Measurements from ENCODE around the gene DIRAS1. TPM values are rescaled to one million over a fixed set of nuclear protein-coding genes. Genes with fewer than 3 reads are reported as not detected.

Gene DIRAS1
- total and polyA plus RNA-seq, 2 of the 8 experiments (the other 6 are each of a cell fraction or from before 2014, with no cell fraction given): 20.2 to 22.3 TPM

- no peak overlapping the region for H3K14ac ChIP-seq (ENCODE audit: insufficient read length)
- no peaks in the 10 kb centered on the region for H3K79me2 ChIP-seq (ENCODE audit: control insufficient read depth in 1 of 2, insufficient read depth in 2 of 2, low read length in 2 of 2)
- no peak overlapping the region for H3K4me2 ChIP-seq (ENCODE audit: insufficient read depth in 1 of 2, low read depth in 2 of 2, low read length in 2 of 2)
- no peak overlapping the region for H2AFZ ChIP-seq (ENCODE audit: low read length)
- no peak overlapping the region for H3K9ac ChIP-seq (replicated peaks in 1 of 4; ENCODE audit: extremely low read depth in 1 of 4, low read depth in 3 of 4, low read length in 3 of 4)
- no peak overlapping the region for H2AK5ac ChIP-seq (ENCODE audit: low read depth, low read length)
- H2BK12ac ChIP-seq (ENCODE audit: low read depth, low read length): no peak overlapping the region
- peaks cover 22 to 76% (median 44%) of the 10 kb centered on the region in 4 experiments; a peak in 7 of 8 replicates for H3K36me3 ChIP-seq (ENCODE audit: control insufficient read depth in 2 of 4, insufficient read depth in 4 of 4, low read length in 3 of 4)
- H4K91ac ChIP-seq (replicated peaks; ENCODE audit: insufficient read length, low read length): no peak overlapping the region
- no peaks in the 10 kb centered on the region for H3K27me3 ChIP-seq (replicated peaks in 1 of 4; ENCODE audit: control insufficient read depth in 3 of 4, extremely low read depth in 1 of 4, insufficient read depth in 3 of 4, low read length in 3 of 4)
- H2BK5ac ChIP-seq (ENCODE audit: low read depth, low read length): no peak overlapping the region
- H3K9me3 ChIP-seq (ENCODE audit: insufficient read depth in 2 of 2, low read depth in 1 of 2, low read length in 1 of 2): no peaks in the 10 kb centered on the region
- no peaks in the 10 kb centered on the region for H3K4me1 ChIP-seq (replicated peaks in 1 of 4; ENCODE audit: control insufficient read depth in 3 of 4, insufficient read depth in 4 of 4, low read length in 3 of 4)
- no peak overlapping the region for H3K4me3 ChIP-seq (ENCODE audit: extremely low read depth in 1 of 4, insufficient read depth in 2 of 4, low read depth in 3 of 4, low read length in 4 of 4)
- POLR2A ChIA-PET (ENCODE audit: partially characterized antibody): interaction anchor here (1.0 kb wide), 1 partner anchor 36 kb away, joined by 3 read pairs; no protein-coding TSS in a partner anchor
- FAIRE-seq (no peak), DNase-seq (ENCODE audit: low read depth in 1 of 2, low spot score in 2 of 2) (no peak)
- H3K79me1 ChIP-seq (ENCODE audit: low read depth, low read length): no peaks in the 10 kb centered on the region
- WGBS, 2 experiments (ENCODE audit: extremely low coverage in 1 of 2, insufficient coverage in 1 of 2, insufficient read length in 1 of 2, insufficient replicate concordance in 2 of 2, low coverage in 1 of 2, low lambda C conversion rate in 2 of 2, missing lambda C conversion rate in 1 of 2): 96% methylated on average over 16 of the region's 17 CpGs; no CpG with 5 or more reads in 1 of the 2 experiments
- no peak overlapping the region for H3K18ac ChIP-seq (ENCODE audit: extremely low read depth, low read length)
- no peaks in the 10 kb centered on the region for H3K23me2 ChIP-seq (ENCODE audit: low read depth, low read length)
- H3K27ac ChIP-seq (ENCODE audit: low read depth, low read length): no peak overlapping the region
- no peak overlapping the region for H2BK15ac ChIP-seq (ENCODE audit: low read length)
- CTCF ChIA-PET (ENCODE audit: partially characterized antibody): interaction anchor here (1.6 to 3.0 kb wide), 2 partner anchors 9 to 110 kb away, joined by 8 to 11 read pairs; no protein-coding TSS in a partner anchor
- H4K5ac ChIP-seq (ENCODE audit: insufficient read length, low read depth, low read length): no peak overlapping the region
- no peak overlapping the region for H3K23ac ChIP-seq (ENCODE audit: insufficient read length)
- H3K4ac ChIP-seq (replicated peaks; ENCODE audit: insufficient read length, low read depth, low read length): no peak overlapping the region
- no peak overlapping the region for H3K56ac ChIP-seq (replicated peaks; ENCODE audit: insufficient read length, low read depth, low read length)
- H2BK120ac ChIP-seq (replicated peaks; ENCODE audit: low read depth, low read length): no peak overlapping the region
- H4K20me1 ChIP-seq (replicated peaks in 1 of 2; ENCODE audit: control insufficient read depth in 1 of 2, insufficient read depth in 2 of 2, low read length in 2 of 2): peaks cover 4 to 11% of the 10 kb centered on the region in 2 experiments
- H2BK20ac ChIP-seq (ENCODE audit: low read length): no peak overlapping the region
- H4K8ac ChIP-seq (ENCODE audit: extremely low read depth, insufficient read depth, low read length): no peak overlapping the region
- no peak for TF ChIP-seq POLR2A (IDR thresholded peaks at IDR 0.05; ENCODE audit: control extremely low read depth in 1 of 2, low read depth in 2 of 2, low read length in 2 of 2)
- no peak for TF ChIP-seq BCL11A (IDR thresholded peaks at IDR 0.05; ENCODE audit: low read depth in 2 of 2, low read length in 2 of 2)
- TF ChIP-seq CBX5 (IDR thresholded peaks at IDR 0.05; ENCODE audit: low read depth, low read length): no peak
- no peak for TF ChIP-seq KDM4A (IDR thresholded peaks at IDR 0.05; ENCODE audit: low read depth, low read length, severe bottlenecking)
- TF ChIP-seq RAD21 (IDR thresholded peaks at IDR 0.05 in 1 of 2, conservative IDR thresholded peaks at IDR 0.05 in 1 of 2; ENCODE audit: low read depth in 2 of 2, low read length in 2 of 2): no peak
- TF ChIP-seq CEBPB (IDR thresholded peaks at IDR 0.05; ENCODE audit: low read depth, low read length): no peak
- TF ChIP-seq NANOG (IDR thresholded peaks at IDR 0.05; ENCODE audit: insufficient read depth, low read depth, low read length, poor library complexity, severe bottlenecking): no peak
- TF ChIP-seq SRF (IDR thresholded peaks at IDR 0.05; ENCODE audit: low read depth, low read length): no peak
- no peak for TF ChIP-seq EGR1 (IDR thresholded peaks at IDR 0.05; ENCODE audit: borderline replicate concordance, low read depth, low read length)
- no peak for TF ChIP-seq RFX5 (IDR thresholded peaks at IDR 0.05; ENCODE audit: borderline replicate concordance, low read depth, low read length)
- TF ChIP-seq JUN (IDR thresholded peaks at IDR 0.05; ENCODE audit: low read depth, low read length): no peak
- no peak for TF ChIP-seq CHD2 (IDR thresholded peaks at IDR 0.05; ENCODE audit: low read length)
- TF ChIP-seq SP4 (IDR thresholded peaks at IDR 0.05; ENCODE audit: low read length): no peak
These were observed 37.6 kb upstream of the DIRAS1 start for GRCh38 chr19:2758601-2759313.

Data from H1 (cell line).